ENCODE data around the gene LGALS12.
"Not testable (repeated sequence)": the region's sequence is repeated elsewhere in the genome, so short reads cannot be mapped to it uniquely, and the experiment has no call there.

The LGALS12 gene

GRCh38 chr11:63535734-63536133 is 29.9 kb downstream of the LGALS12 start:
- DNase-seq: no peak

GRCh38 chr11:63536669-63537292 is 30.9 kb downstream of the LGALS12 start, which contains the start of gene PLAAT4:
PLAAT4 (plus strand) TSS chr11:63536808; CDS start chr11:63536869, 61 bp downstream.
- DNase-seq: peak; percentile 5

- peak; percentile 78 for DNase-seq
Measured at GRCh38 chr11:63537293-63538101, 31.6 kb downstream of the LGALS12 start.

GRCh38 chr11:63542506-63542905 is 36.6 kb downstream of the LGALS12 start:
- DNase-seq: not testable (repeated sequence)

- DNase-seq: no peak
Measured at GRCh38 chr11:63543711-63544110, 37.8 kb downstream of the LGALS12 start.

- DNase-seq: no peak
Measured at GRCh38 chr11:63547061-63547460, 41.2 kb downstream of the LGALS12 start.

GRCh38 chr11:63548178-63548577 is 42.3 kb downstream of the LGALS12 start:
- no peak for DNase-seq

- DNase-seq: no peak
Measured at GRCh38 chr11:63549411-63549810, 43.5 kb downstream of the LGALS12 start.

- DNase-seq: not testable (repeated sequence)
Measured at GRCh38 chr11:63550156-63550700, 44.3 kb downstream of the LGALS12 start.

- no peak for DNase-seq
Measured at GRCh38 chr11:63551091-63551888, 45.4 kb downstream of the LGALS12 start.

GRCh38 chr11:63551889-63552266 is 46.0 kb downstream of the LGALS12 start:
- no peak for DNase-seq

GRCh38 chr11:63552921-63553320 is 47.0 kb downstream of the LGALS12 start:
- no peak for DNase-seq

- no peak for DNase-seq
Measured at GRCh38 chr11:63553759-63554158, 47.9 kb downstream of the LGALS12 start.

- no peak for DNase-seq
Measured at GRCh38 chr11:63554877-63555223, 49.0 kb downstream of the LGALS12 start.

GRCh38 chr11:63556404-63557013 is 50.6 kb downstream of the LGALS12 start:
- DNase-seq: no peak

GRCh38 chr11:63557570-63557969 is 51.7 kb downstream of the LGALS12 start:
- no peak for DNase-seq

- no peak for DNase-seq
Measured at GRCh38 chr11:63558459-63559157, 52.7 kb downstream of the LGALS12 start.

GRCh38 chr11:63560506-63561180 is 54.8 kb downstream of the LGALS12 start:
- DNase-seq: no peak

GRCh38 chr11:63563201-63564055 is 57.5 kb downstream of the LGALS12 start, which contains the start of gene PLAAT2:
PLAAT2 (minus strand) TSS chr11:63563379; CDS start chr11:63563324, 55 bp downstream.
- no peak for DNase-seq

- no peak for DNase-seq
Measured at GRCh38 chr11:63564056-63564774, 58.3 kb downstream of the LGALS12 start.
